SK-N-MC (cell line): Measurements from ENCODE around the gene DMXL2.

Experiments used
- EZH2 ChIP-seq: fragments of 200-600 bp; sonication (generic); IDR thresholded peaks from one replicate; pipeline ENCODE4 v1.6.1; 2017; ENCODE audit warnings: antibody characterized with exemption
- POLR2AphosphoS5 ChIP-seq: IDR thresholded peaks from 2 replicates; pipeline ENCODE4 v1.6.1; 2012; ENCODE audit warnings: mild to moderate bottlenecking, low read depth, low read length, borderline replicate concordance

- no peak for TF ChIP-seq EZH2
- TF ChIP-seq POLR2AphosphoS5 = no peak
These were observed 45.6 kb downstream of the DMXL2 start for GRCh38 chr15:51576911-51577500.
